Measurements from ENCODE around the gene COX7B2. TPM values are rescaled to one million over a fixed set of nuclear protein-coding genes. Genes with fewer than 3 reads are reported as not detected.

The COX7B2 gene
- total and polyA plus RNA-seq, 2 donors: not detected

- Histone ChIP-seq H3K27ac (ENCODE audit: low read depth) (no peak overlapping the region), H3K4me1 (ENCODE audit: insufficient read depth) (no peaks in the 10 kb centered on the region), H3K4me3 (ENCODE audit: low read depth, low read length) (no peak overlapping the region), H3K36me3 (ENCODE audit: insufficient read depth) (no peaks in the 10 kb centered on the region)
- 20% methylated on average over 3 of the region's 3 CpGs for WGBS
- DNase-seq (ENCODE audit: extremely low spot score): no peak
Observed at GRCh38 chr4:46931981-46932380, 22.9 kb upstream of the COX7B2 start.

- Histone ChIP-seq H3K4me1 (ENCODE audit: insufficient read depth) (no peaks in the 10 kb centered on the region), H3K4me3 (ENCODE audit: low read depth, low read length) (no peak overlapping the region), H3K36me3 (ENCODE audit: insufficient read depth) (no peaks in the 10 kb centered on the region), H3K27ac (ENCODE audit: low read depth) (no peak overlapping the region)
- DNase-seq (ENCODE audit: extremely low spot score): no peak
- WGBS: 66% methylated on average over 3 of the region's 3 CpGs
Observed at GRCh38 chr4:46930891-46931290, 21.8 kb upstream of the COX7B2 start.

GRCh38 chr4:46927201-46927600, 18.2 kb upstream of the COX7B2 start:
- no peak overlapping the region for H3K4me3 ChIP-seq (ENCODE audit: low read depth, low read length)
- H3K36me3 ChIP-seq (ENCODE audit: insufficient read depth): no peaks in the 10 kb centered on the region
- no peaks in the 10 kb centered on the region for H3K4me1 ChIP-seq (ENCODE audit: insufficient read depth)
- DNase-seq (ENCODE audit: extremely low spot score): no peak
- no peak overlapping the region for H3K27ac ChIP-seq (ENCODE audit: low read depth)

GRCh38 chr4:46924789-46925529, 15.9 kb upstream of the COX7B2 start:
- DNase-seq (ENCODE audit: extremely low spot score): no peak

GRCh38 chr4:46922205-46922604, 13.2 kb upstream of the COX7B2 start:
- DNase-seq (ENCODE audit: extremely low spot score): no peak

More at GRCh38 chr4:46924789-46925529, 15.9 kb upstream of the COX7B2 start:
- no peak overlapping the region for H3K4me3 ChIP-seq (ENCODE audit: low read depth, low read length)
- H3K27ac ChIP-seq (ENCODE audit: low read depth): no peak overlapping the region
- no peaks in the 10 kb centered on the region for H3K4me1 ChIP-seq (ENCODE audit: insufficient read depth)
- H3K36me3 ChIP-seq (ENCODE audit: insufficient read depth): no peaks in the 10 kb centered on the region

GRCh38 chr4:46908148-46908547, 897 bp downstream of the COX7B2 start:
- DNase-seq (ENCODE audit: extremely low spot score): no peak
- 80% methylated on average over 4 of the region's 4 CpGs for WGBS

More at GRCh38 chr4:46922205-46922604, 13.2 kb upstream of the COX7B2 start:
- 48% methylated on average over 3 of the region's 3 CpGs for WGBS
- Histone ChIP-seq H3K27ac (ENCODE audit: low read depth) (no peak overlapping the region), H3K4me1 (ENCODE audit: insufficient read depth) (no peaks in the 10 kb centered on the region), H3K4me3 (ENCODE audit: low read depth, low read length) (no peak overlapping the region), H3K36me3 (ENCODE audit: insufficient read depth) (no peaks in the 10 kb centered on the region)

GRCh38 chr4:46900082-46900481, 9.0 kb downstream of the COX7B2 start:
- no peaks in the 10 kb centered on the region for H3K4me1 ChIP-seq (ENCODE audit: insufficient read depth)

More at GRCh38 chr4:46908148-46908547, 897 bp downstream of the COX7B2 start:
- H3K4me1 ChIP-seq (ENCODE audit: insufficient read depth): no peaks in the 10 kb centered on the region
- H3K27ac ChIP-seq (ENCODE audit: low read depth): no peak overlapping the region
- H3K36me3 ChIP-seq (ENCODE audit: insufficient read depth): no peaks in the 10 kb centered on the region
- H3K4me3 ChIP-seq (ENCODE audit: low read depth, low read length): no peak overlapping the region

GRCh38 chr4:46894826-46895225, 14.2 kb downstream of the COX7B2 start:
- Histone ChIP-seq H3K4me3 (ENCODE audit: low read depth, low read length) (no peak overlapping the region), H3K4me1 (ENCODE audit: insufficient read depth) (no peaks in the 10 kb centered on the region), H3K36me3 (ENCODE audit: insufficient read depth) (no peaks in the 10 kb centered on the region), H3K27ac (ENCODE audit: low read depth) (no peak overlapping the region)
- no peak for DNase-seq (ENCODE audit: extremely low spot score)
- WGBS: 61% methylated on average over 5 of the region's 5 CpGs

More at GRCh38 chr4:46900082-46900481, 9.0 kb downstream of the COX7B2 start:
- no peaks in the 10 kb centered on the region for H3K36me3 ChIP-seq (ENCODE audit: insufficient read depth)
- H3K27ac ChIP-seq (ENCODE audit: low read depth): no peak overlapping the region
- no peak overlapping the region for H3K4me3 ChIP-seq (ENCODE audit: low read depth, low read length)
- 57% methylated on average over 1 of the region's 1 CpG for WGBS
- no peak for DNase-seq (ENCODE audit: extremely low spot score)

- H3K36me3 ChIP-seq (ENCODE audit: insufficient read depth): no peaks in the 10 kb centered on the region
Observed at GRCh38 chr4:46890056-46890455, 19.0 kb downstream of the COX7B2 start.

GRCh38 chr4:46889410-46889809, 19.6 kb downstream of the COX7B2 start:
- H3K36me3 ChIP-seq (ENCODE audit: insufficient read depth): no peaks in the 10 kb centered on the region
- H3K4me1 ChIP-seq (ENCODE audit: insufficient read depth): no peaks in the 10 kb centered on the region
- no peak overlapping the region for H3K4me3 ChIP-seq (ENCODE audit: low read depth, low read length)
- no peak for DNase-seq (ENCODE audit: extremely low spot score)
- no peak overlapping the region for H3K27ac ChIP-seq (ENCODE audit: low read depth)
- 73% methylated on average over 2 of the region's 2 CpGs for WGBS

More at GRCh38 chr4:46890056-46890455, 19.0 kb downstream of the COX7B2 start:
- H3K4me1 ChIP-seq (ENCODE audit: insufficient read depth): no peaks in the 10 kb centered on the region
- H3K4me3 ChIP-seq (ENCODE audit: low read depth, low read length): no peak overlapping the region
- DNase-seq (ENCODE audit: extremely low spot score): no peak
- H3K27ac ChIP-seq (ENCODE audit: low read depth): no peak overlapping the region
- WGBS: 37% methylated on average over 2 of the region's 2 CpGs

- no peak for DNase-seq (ENCODE audit: extremely low spot score)
- 26% methylated on average over 2 of the region's 2 CpGs for whole genome bisulfite sequencing
- H3K36me3 ChIP-seq (ENCODE audit: insufficient read depth): no peaks in the 10 kb centered on the region
Observed at GRCh38 chr4:46886711-46887110, 22.3 kb downstream of the COX7B2 start.

GRCh38 chr4:46878641-46879040, 30.4 kb downstream of the COX7B2 start:
- no peak overlapping the region for H3K27ac ChIP-seq (ENCODE audit: low read depth)
- 85% methylated on average over 3 of the region's 3 CpGs for WGBS
- H3K4me1 ChIP-seq (ENCODE audit: insufficient read depth): no peaks in the 10 kb centered on the region
- no peak overlapping the region for H3K4me3 ChIP-seq (ENCODE audit: low read depth, low read length)
- DNase-seq (ENCODE audit: extremely low spot score): no peak
- H3K36me3 ChIP-seq (ENCODE audit: insufficient read depth): no peaks in the 10 kb centered on the region

More at GRCh38 chr4:46886711-46887110, 22.3 kb downstream of the COX7B2 start:
- Histone ChIP-seq H3K4me3 (ENCODE audit: low read depth, low read length) (no peak overlapping the region), H3K27ac (ENCODE audit: low read depth) (no peak overlapping the region), H3K4me1 (ENCODE audit: insufficient read depth) (no peaks in the 10 kb centered on the region)

GRCh38 chr4:46874811-46875210, 34.2 kb downstream of the COX7B2 start:
- Histone ChIP-seq H3K4me1 (ENCODE audit: insufficient read depth) (no peaks in the 10 kb centered on the region), H3K36me3 (ENCODE audit: insufficient read depth) (no peaks in the 10 kb centered on the region), H3K27ac (ENCODE audit: low read depth) (no peak overlapping the region), H3K4me3 (ENCODE audit: low read depth, low read length) (no peak overlapping the region)
- 63% methylated on average over 1 of the region's 1 CpG for WGBS
- DNase-seq (ENCODE audit: extremely low spot score): no peak

GRCh38 chr4:46870411-46870810, 38.6 kb downstream of the COX7B2 start:
- WGBS: 65% methylated on average over 2 of the region's 2 CpGs
- no peaks in the 10 kb centered on the region for H3K4me1 ChIP-seq (ENCODE audit: insufficient read depth)
- H3K36me3 ChIP-seq (ENCODE audit: insufficient read depth): no peaks in the 10 kb centered on the region
- no peak overlapping the region for H3K4me3 ChIP-seq (ENCODE audit: low read depth, low read length)
- H3K27ac ChIP-seq (ENCODE audit: low read depth): no peak overlapping the region
- DNase-seq (ENCODE audit: extremely low spot score): no peak
